ENCODE data around the gene GAL3ST2. TPM values are rescaled to one million over a fixed set of nuclear protein-coding genes. Genes with fewer than 3 reads are reported as not detected.
"Not testable (repeated sequence)": the region's sequence is repeated elsewhere in the genome, so short reads cannot be mapped to it uniquely, and the experiment has no call there.

GAL3ST2 gene
- total RNA-seq, 4 donors from 2014 or later, result 0.50 to 3.1 (median 2.8) TPM; not detected in 1

DNA sequence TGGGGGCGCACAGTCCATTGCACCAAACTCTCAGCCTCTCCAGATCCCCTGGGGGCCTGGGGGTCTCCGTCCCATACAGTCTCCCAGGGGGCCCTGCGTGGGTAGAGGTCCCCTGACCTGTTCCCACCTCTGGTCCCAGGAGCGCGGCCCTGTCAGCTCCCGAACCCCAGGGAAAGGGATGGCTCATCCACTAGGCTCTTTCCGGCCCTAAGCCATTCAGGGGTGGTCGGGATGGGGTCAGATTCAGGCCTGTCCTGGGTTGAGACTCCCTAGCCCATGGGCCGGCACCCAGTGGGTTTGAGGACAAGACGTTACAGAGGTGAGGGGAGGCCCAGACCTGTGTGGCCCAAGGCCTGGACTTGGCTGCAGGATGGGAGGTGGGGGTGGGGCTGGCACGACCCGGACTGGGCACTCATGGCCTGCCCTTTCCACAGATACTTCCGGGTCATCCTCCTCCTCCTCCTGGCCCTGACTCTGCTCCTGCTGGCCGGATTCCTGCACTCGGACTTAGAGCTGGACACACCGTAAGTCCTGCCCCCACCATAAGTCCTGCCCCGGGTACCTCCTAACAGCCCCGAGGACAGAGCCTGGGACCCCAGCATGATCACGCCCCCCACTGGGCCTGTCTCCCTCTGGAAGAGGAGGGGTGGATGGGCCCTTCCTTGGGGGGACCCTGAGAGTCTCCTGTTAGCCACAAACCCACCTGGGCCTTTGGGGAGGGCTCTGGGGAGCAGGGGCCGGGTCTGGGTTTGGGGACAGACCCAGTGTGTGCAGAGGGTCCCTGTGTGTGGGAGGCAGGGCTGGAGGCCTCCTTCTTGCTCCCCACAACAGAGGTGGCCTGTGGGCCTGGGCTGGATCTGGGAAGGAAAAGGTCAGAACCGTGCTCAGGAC is 22.3 kb downstream of the GAL3ST2 start:
- DNase-seq (ENCODE audit: low spot score), result no peak
- no peak for TF ChIP-seq CTCF (IDR thresholded peaks at IDR 0.05)

DNA sequence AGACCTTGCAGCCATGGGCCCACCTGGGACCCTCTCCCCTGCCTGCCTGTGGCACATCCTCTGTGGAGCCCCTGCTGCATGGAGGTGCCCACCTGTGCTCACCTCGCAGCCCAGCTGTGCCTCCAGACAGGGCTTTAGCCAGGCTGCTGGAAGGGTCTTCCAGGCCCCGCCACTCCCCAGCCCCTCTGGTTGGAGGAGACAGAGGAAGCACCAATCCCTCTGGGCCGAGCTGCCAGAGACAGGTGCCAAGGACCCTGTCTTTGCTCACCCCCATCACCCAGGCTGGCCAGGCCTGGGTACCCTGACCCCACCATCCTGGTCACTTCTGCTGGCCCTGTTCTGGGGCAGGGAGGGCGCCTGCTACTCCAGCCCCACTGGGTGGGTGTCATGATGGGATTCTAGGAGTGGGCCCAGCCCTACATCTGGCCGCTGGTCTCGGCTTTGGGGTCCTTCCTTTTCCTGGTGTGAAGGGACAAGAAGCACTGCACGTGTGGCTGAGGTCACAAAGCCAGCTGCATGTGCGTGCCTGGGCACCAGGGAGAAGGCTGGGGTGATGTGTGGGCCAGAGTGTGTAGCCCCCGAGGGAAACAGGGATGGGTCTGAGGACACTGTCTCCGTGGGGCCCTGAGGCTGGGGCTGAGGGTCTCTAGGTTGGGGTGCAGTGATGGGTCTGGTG is 23.0 kb downstream of the GAL3ST2 start:
- no peak for DNase-seq (ENCODE audit: low spot score)
- ATAC-seq (ENCODE audit: low FRiP score), result no peak
- TF ChIP-seq CTCF (IDR thresholded peaks at IDR 0.05), result no peak

More for the DNA sequence above, 22.3 kb downstream of the GAL3ST2 start:
- no peak for ATAC-seq (ENCODE audit: low FRiP score)

GRCh38 chr2:241800198-241800903 is 23.7 kb downstream of the GAL3ST2 start:
- DNase-seq (ENCODE audit: low spot score); ATAC-seq (ENCODE audit: low FRiP score): not testable (repeated sequence)

GRCh38 chr2:241801611-241802420 is 25.2 kb downstream of the GAL3ST2 start:
- DNase-seq (ENCODE audit: low spot score) (no peak), ATAC-seq (ENCODE audit: low FRiP score) (peak; percentile 72)
- no peak for TF ChIP-seq CTCF (IDR thresholded peaks at IDR 0.05)

- TF ChIP-seq CTCF (IDR thresholded peaks at IDR 0.05), result no peak
- ATAC-seq (ENCODE audit: low FRiP score), result no peak
- DNase-seq (ENCODE audit: low spot score), result no peak
These were observed 26.0 kb downstream of the GAL3ST2 start for GRCh38 chr2:241802421-241803318.

DNA sequence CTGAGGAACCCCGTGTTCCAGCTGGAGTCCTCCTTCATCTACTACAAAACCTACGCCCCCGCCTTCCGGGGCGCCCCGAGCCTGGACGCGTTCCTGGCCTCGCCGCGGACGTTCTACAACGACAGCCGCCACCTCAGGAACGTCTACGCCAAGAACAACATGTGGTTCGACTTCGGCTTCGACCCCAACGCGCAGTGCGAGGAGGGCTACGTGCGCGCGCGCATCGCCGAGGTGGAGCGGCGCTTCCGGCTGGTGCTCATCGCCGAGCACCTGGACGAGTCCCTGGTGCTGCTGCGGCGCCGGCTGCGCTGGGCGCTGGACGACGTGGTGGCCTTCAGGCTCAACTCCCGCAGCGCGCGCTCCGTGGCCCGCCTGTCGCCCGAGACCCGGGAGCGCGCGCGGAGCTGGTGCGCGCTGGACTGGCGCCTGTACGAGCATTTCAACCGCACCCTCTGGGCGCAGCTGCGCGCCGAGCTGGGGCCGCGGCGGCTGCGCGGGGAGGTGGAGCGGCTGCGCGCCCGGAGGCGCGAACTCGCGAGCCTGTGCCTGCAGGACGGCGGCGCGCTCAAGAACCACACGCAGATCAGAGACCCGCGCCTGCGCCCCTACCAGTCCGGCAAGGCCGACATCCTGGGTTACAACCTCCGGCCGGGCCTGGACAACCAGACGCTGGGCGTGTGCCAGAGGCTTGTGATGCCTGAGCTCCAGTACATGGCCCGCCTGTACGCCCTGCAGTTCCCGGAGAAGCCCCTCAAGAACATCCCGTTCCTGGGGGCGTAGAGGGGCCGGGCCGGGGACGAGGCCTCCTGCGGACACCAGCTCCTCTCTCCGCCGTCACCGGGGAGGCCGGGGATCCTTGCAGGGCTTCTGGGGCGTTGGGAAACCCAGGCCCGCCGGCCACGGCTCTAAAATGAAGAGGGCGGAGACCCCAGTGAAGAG is 27.0 kb downstream of the GAL3ST2 start:
- DNase-seq (ENCODE audit: low spot score) (no peak), ATAC-seq (ENCODE audit: low FRiP score) (no peak)
- no peak for TF ChIP-seq CTCF (IDR thresholded peaks at IDR 0.05)

Measured in omental fat pad (tissue), 4 donors.